IMR-90 (cell line): ENCODE measurements around the gene QRFP. TPM values are rescaled to one million over a fixed set of nuclear protein-coding genes. Genes with fewer than 3 reads are reported as not detected.

ENCODE experiments used
- ATAC-seq: fragments of 200-7000 bp; cut with Tn5 transposase; 2 replicates; pipeline ENCODE4 v1.9.1; 2020; ENCODE audit warnings: low read depth, mild to moderate bottlenecking, moderate library complexity
- BruUV-seq: library from RNA; stranded (reverse); fragments of 400-500 nt; replicated peaks from 2 replicates; lab custom pipeline; 2021; lab: Mats Ljungman, UMichigan
- CTCF ChIA-PET: fragments of 300-600 bp; formaldehyde crosslinking; extraction: SDS; loops from one replicate; lab custom pipeline; 2021; ENCODE audit warnings: antibody characterized with exemption; lab: Yijun Ruan, JAX
- POLR2A ChIA-PET: fragments of 300-600 bp; sonication (Branson Sonifier 250); formaldehyde crosslinking; loops from one replicate; lab custom pipeline; 2022; ENCODE audit warnings: antibody characterized with exemption; ENCODE audit not compliant: unreplicated experiment; lab: Charles Lee
- DNase-seq: peaks from one replicate; pipeline ENCODE4 v3.0.0; 2013
- H2AFZ ChIP-seq: replicated peaks from 2 replicates; pipeline ENCODE3; 2013; ENCODE audit warnings: low read length, mild to moderate bottlenecking; ENCODE audit not compliant: poor library complexity
- H2AK5ac ChIP-seq: 2 replicates; pipeline ENCODE4 v1.6.1; 2013; ENCODE audit warnings: low read depth, low read length, inconsistent platforms
- H2AK9ac ChIP-seq: replicated peaks from 2 replicates; pipeline ENCODE3; 2013; ENCODE audit warnings: mild to moderate bottlenecking, low read depth, low read length, moderate library complexity; ENCODE audit not compliant: poor library complexity
- H2BK120ac ChIP-seq: 2 replicates; pipeline ENCODE4 v1.6.1; 2013; ENCODE audit warnings: low read depth, low read length, inconsistent platforms
- H2BK15ac ChIP-seq: 3 replicates; pipeline ENCODE4 v1.6.1; 2013; ENCODE audit warnings: low read depth, low read length, inconsistent platforms
- H2BK20ac ChIP-seq: 2 replicates; pipeline ENCODE4 v1.6.1; 2013; ENCODE audit warnings: low read depth, mild to moderate bottlenecking, inconsistent platforms, low read length, moderate library complexity
- H2BK5ac ChIP-seq: 2 replicates; pipeline ENCODE4 v1.6.1; 2013; ENCODE audit warnings: mild to moderate bottlenecking, low read depth, low read length, inconsistent platforms; ENCODE audit not compliant: poor library complexity, severe bottlenecking
- H3K14ac ChIP-seq: replicated peaks from 2 replicates; pipeline ENCODE4 v1.6.1; 2013; ENCODE audit warnings: low read depth, low read length, inconsistent platforms
- H3K18ac ChIP-seq: 2 replicates; pipeline ENCODE4 v1.6.1; 2013; ENCODE audit warnings: low read depth, low read length, control low read depth
- H3K23ac ChIP-seq: 2 replicates; pipeline ENCODE4 v1.6.1; 2013; ENCODE audit warnings: low read depth, low read length, inconsistent platforms
- H3K27ac ChIP-seq: 2 replicates; pipeline ENCODE4 v1.5.1; 2013; ENCODE audit warnings: mild to moderate bottlenecking, control low read depth, low read length; ENCODE audit not compliant: insufficient read depth
- H3K27me3 ChIP-seq: 2 replicates; pipeline ENCODE4 v1.6.1; 2013; ENCODE audit warnings: low read length; ENCODE audit not compliant: control insufficient read depth, insufficient read depth
- H3K36me3 ChIP-seq: 2 replicates; pipeline ENCODE4 v1.6.1; 2013; ENCODE audit warnings: low read length, mixed read lengths; ENCODE audit not compliant: control insufficient read depth, insufficient read depth
- H3K4ac ChIP-seq: 2 replicates; pipeline ENCODE4 v1.6.1; 2013; ENCODE audit warnings: low read depth, low read length, inconsistent platforms
- H3K4me1 ChIP-seq: 2 replicates; pipeline ENCODE4 v1.6.1; 2013; ENCODE audit warnings: low read length, mixed read lengths; ENCODE audit not compliant: control insufficient read depth, insufficient read depth
- H3K4me2 ChIP-seq: 2 replicates; pipeline ENCODE4 v1.6.1; 2013; ENCODE audit warnings: low read depth, mild to moderate bottlenecking, control low read depth, low read length, moderate library complexity
- H3K4me3 ChIP-seq: 2 replicates; pipeline ENCODE4 v1.5.1; 2013; ENCODE audit warnings: low read depth, mild to moderate bottlenecking, control low read depth, low read length, moderate library complexity; ENCODE audit not compliant: insufficient read depth
- H3K56ac ChIP-seq: 2 replicates; pipeline ENCODE4 v1.6.1; 2013; ENCODE audit warnings: low read length, inconsistent platforms; ENCODE audit not compliant: insufficient read depth; ENCODE audit errors: extremely low read depth
- H3K79me1 ChIP-seq, 2 experiments: 2 replicates each; pipeline ENCODE4 v1.6.1; 2013; ENCODE audit warnings: low read length in 2 of 2, inconsistent platforms in 1 of 2, low read depth in 1 of 2
- H3K9ac ChIP-seq: 2 replicates; pipeline ENCODE4 v1.6.1; 2013; ENCODE audit warnings: low read depth, low read length, control low read depth
- H3K9me1 ChIP-seq: 2 replicates; pipeline ENCODE4 v1.6.1; 2013; ENCODE audit warnings: low read length, inconsistent platforms; ENCODE audit not compliant: insufficient read depth
- H3K9me3 ChIP-seq: 2 replicates; pipeline ENCODE4 v1.6.1; 2013; ENCODE audit warnings: low read length; ENCODE audit not compliant: control insufficient read depth, insufficient read depth
- H4K20me1 ChIP-seq: 2 replicates; pipeline ENCODE4 v1.6.1; 2013; ENCODE audit warnings: low read length, inconsistent platforms; ENCODE audit not compliant: insufficient read depth
- H4K5ac ChIP-seq: 2 replicates; pipeline ENCODE4 v1.6.1; 2013; ENCODE audit warnings: mild to moderate bottlenecking, low read depth, low read length, control low read depth
- H4K8ac ChIP-seq, 2 experiments: 2 replicates each; pipeline ENCODE4 v1.6.1; 2013; ENCODE audit warnings: low read depth in 2 of 2, low read length in 2 of 2, control low read depth in 1 of 2, inconsistent platforms in 1 of 2
- H4K91ac ChIP-seq: 2 replicates; pipeline ENCODE4 v1.6.1; 2013; ENCODE audit warnings: low read depth, low read length, inconsistent platforms; ENCODE audit not compliant: insufficient read depth
- CTCF ChIP-seq: conservative IDR thresholded peaks from 2 replicates; pipeline ENCODE4 v1.5.1; 2012; ENCODE audit warnings: mild to moderate bottlenecking, low read depth, low read length, improper control_type of control experiment
- MAFK ChIP-seq: IDR thresholded peaks from 2 replicates; pipeline ENCODE4 v1.6.1; 2012; ENCODE audit warnings: low read depth, low read length, improper control_type of control experiment
- MXI1 ChIP-seq: IDR thresholded peaks from 2 replicates; pipeline ENCODE4 v1.6.1; 2012; ENCODE audit warnings: low read depth, mild to moderate bottlenecking, low read length, moderate library complexity, borderline replicate concordance
- RFX5 ChIP-seq: IDR thresholded peaks from 2 replicates; pipeline ENCODE4 v1.8.0; 2012; ENCODE audit warnings: low read depth, mild to moderate bottlenecking, low read length, moderate library complexity
- WGBS, 2 experiments: methylation state at CpG; one replicate each; pipeline versions ENCODE4 v1.1.5 to v1.1.7; 2013; ENCODE audit warnings: missing lambda C conversion rate in 2 of 2; ENCODE audit not compliant: insufficient read length in 1 of 2; ENCODE audit errors: extremely low coverage in 2 of 2; 5-methylcytosine and 5-hydroxymethylcytosine counted together
- dilution Hi-C: fragments of 300-500 bp; cut with HindIII; formaldehyde crosslinking; loops from one replicate; pipeline ENCODE4 v1.14.3; 2018; ENCODE audit warnings: low sequenced_read_pairs; ENCODE audit not compliant: unreplicated experiment
- in situ Hi-C: fragments of 300-500 bp; cut with MboI; formaldehyde crosslinking; loops from 3 replicates; pipeline ENCODE4 v1.14.3; 2019; ENCODE audit warnings: low sequenced_read_pairs, inconsistent platforms, mixed read lengths
- intact Hi-C: fragments of 100-400 bp; cut with micrococcal nuclease; formaldehyde crosslinking; loops from 2 replicates; pipeline ENCODE4 v1.10.0; 2022
- polyA plus RNA-seq, 3 experiments: library from polyadenylated mRNA; depleted of rRNA; stranded (reverse); fragments of >200 nt; gene quantifications; 2 replicates each; pipeline ENCODE4 v1.2.3, GENCODE V29; 2012; ENCODE audit warnings: low replicate concordance in 1 of 3
- total RNA-seq: library from RNA; depleted of rRNA; stranded (reverse); fragments of >200 nt; gene quantifications from 2 replicates; pipeline ENCODE4 v1.2.3, GENCODE V29; 2012

Gene QRFP
- total and polyA plus RNA-seq, 2 of the 4 experiments (the other 2 are of a cell fraction): not detected

GRCh38 chr9:130885484-130886375 is 10.9 kb downstream of the QRFP start:
- WGBS, 2 experiments: 91% methylated on average over 24 of the region's 35 CpGs; no CpG with 5 or more reads in 1 of the 2 experiments
- Histone ChIP-seq H2BK15ac (no peak overlapping the region), H3K9me3 (no peaks in the 10 kb centered on the region), H2BK120ac (no peak overlapping the region), H2AFZ (peak overlapping the region; percentile 34), H3K4me1 (peaks cover 15% of the 10 kb centered on the region; the same call in 1 of the 2 replicates), H2AK5ac (no peak overlapping the region), H4K91ac (no peak overlapping the region), H2BK5ac (peak overlapping the region; percentile 24), H3K14ac (no peak overlapping the region), H3K4ac (0 out of 2 replicates have a peak overlapping the region, but pooled peaks have one; percentile 27), H3K4me3 (no peak overlapping the region), H4K20me1 (peaks cover 38% of the 10 kb centered on the region), H3K27ac (no peak overlapping the region), H2AK9ac (peak overlapping the region; percentile 88), H3K9ac (no peak overlapping the region), H3K18ac (no peak overlapping the region), H4K5ac (no peak overlapping the region), H4K8ac (0 out of 4 replicates have a peak overlapping the region, but pooled peaks of 1 of the 2 experiments have one; percentile 39), H3K79me1 (peaks cover 28 to 55% of the 10 kb centered on the region in 2 experiments), H3K4me2 (no peak overlapping the region), H2BK20ac (no peak overlapping the region), H3K36me3 (peaks cover 86% of the 10 kb centered on the region), H3K23ac (no peak overlapping the region), H3K9me1 (peaks cover 4% of the 10 kb centered on the region; the same call in 1 of the 2 replicates), H3K56ac (no peak overlapping the region), H3K27me3 (no peaks in the 10 kb centered on the region)
- no TSS peak for BruUV-seq
- intact Hi-C loops: no loop called here
- in situ Hi-C loops: loop anchor here (5.0 kb wide), 1 partner anchor 157 kb away; no protein-coding TSS in a partner anchor
- ATAC-seq: no peak
- TF ChIP-seq MAFK (no peak), CTCF (no peak), RFX5 (peak; percentile 62), MXI1 (no peak)
- ChIA-PET CTCF (no interaction called here), POLR2A (interaction anchor here (0.5 kb wide), 1 partner anchor 124 kb away, joined by 3 read pairs; no protein-coding TSS in a partner anchor)
- dilution Hi-C loops: no loop called here
- DNase-seq: no peak
